ENCODE measurements around the gene MMRN2. TPM values are rescaled to one million over a fixed set of nuclear protein-coding genes. Genes with fewer than 3 reads are reported as not detected.

Gene MMRN2
- total and polyA plus RNA-seq, 8 donors: 1.00 to 40.0 (median 5.7) TPM

GRCh38 chr10:86918022-86918471 is 39.4 kb downstream of the MMRN2 start:
- WGBS, 5 donors: 50 to 68% (median 64%) methylated on average over 5 of the region's 5 CpGs
- Histone ChIP-seq H3K9me3 (no peaks in the 10 kb centered on the region), H3K4me3 (no peak overlapping the region), H3K36me3 (peaks cover 18 to 96% (median 85%) of the 10 kb centered on the region in 4 donors), H3K27ac (peak overlapping the region in 3 of 5 donors; percentile 13 to 65 (median 60)), H3K4me1 (no peaks in the 10 kb centered on the region), H3K27me3 (no peaks in the 10 kb centered on the region)
- intact Hi-C loops (cut with DNase I; ENCODE audit: low total_unique reads): no loop called here
- TF ChIP-seq, protein P1, sequence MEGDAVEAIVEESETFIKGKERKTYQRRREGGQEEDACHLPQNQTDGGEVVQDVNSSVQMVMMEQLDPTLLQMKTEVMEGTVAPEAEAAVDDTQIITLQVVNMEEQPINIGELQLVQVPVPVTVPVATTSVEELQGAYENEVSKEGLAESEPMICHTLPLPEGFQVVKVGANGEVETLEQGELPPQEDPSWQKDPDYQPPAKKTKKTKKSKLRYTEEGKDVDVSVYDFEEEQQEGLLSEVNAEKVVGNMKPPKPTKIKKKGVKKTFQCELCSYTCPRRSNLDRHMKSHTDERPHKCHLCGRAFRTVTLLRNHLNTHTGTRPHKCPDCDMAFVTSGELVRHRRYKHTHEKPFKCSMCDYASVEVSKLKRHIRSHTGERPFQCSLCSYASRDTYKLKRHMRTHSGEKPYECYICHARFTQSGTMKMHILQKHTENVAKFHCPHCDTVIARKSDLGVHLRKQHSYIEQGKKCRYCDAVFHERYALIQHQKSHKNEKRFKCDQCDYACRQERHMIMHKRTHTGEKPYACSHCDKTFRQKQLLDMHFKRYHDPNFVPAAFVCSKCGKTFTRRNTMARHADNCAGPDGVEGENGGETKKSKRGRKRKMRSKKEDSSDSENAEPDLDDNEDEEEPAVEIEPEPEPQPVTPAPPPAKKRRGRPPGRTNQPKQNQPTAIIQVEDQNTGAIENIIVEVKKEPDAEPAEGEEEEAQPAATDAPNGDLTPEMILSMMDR (IDR thresholded peaks at IDR 0.05): no peak
- TF ChIP-seq POLR2A (IDR thresholded peaks at IDR 0.05) (no peak), POLR2AphosphoS5 (IDR thresholded peaks at IDR 0.05) (no peak), EP300 (IDR thresholded peaks at IDR 0.05) (no peak)
- DNase-seq: no peak

GRCh38 chr10:86914734-86915133 is 42.7 kb downstream of the MMRN2 start:
- Histone ChIP-seq H3K27ac (no peak overlapping the region), H3K4me1 (no peaks in the 10 kb centered on the region), H3K36me3 (peaks cover 4 to 73% (median 67%) of the 10 kb centered on the region in 4 donors), H3K9me3 (no peaks in the 10 kb centered on the region), H3K4me3 (no peak overlapping the region), H3K27me3 (no peaks in the 10 kb centered on the region)
- intact Hi-C loops (cut with DNase I; ENCODE audit: low total_unique reads): no loop called here
- TF ChIP-seq POLR2A (IDR thresholded peaks at IDR 0.05): no peak
- no peak for TF ChIP-seq POLR2AphosphoS5 (IDR thresholded peaks at IDR 0.05)
- TF ChIP-seq, protein P1 (IDR thresholded peaks at IDR 0.05): no peak
- no peak for TF ChIP-seq EP300 (IDR thresholded peaks at IDR 0.05)
- WGBS, 5 donors: 55 to 68% (median 63%) methylated on average over 1 of the region's 1 CpG
- no peak for DNase-seq

DNA sequence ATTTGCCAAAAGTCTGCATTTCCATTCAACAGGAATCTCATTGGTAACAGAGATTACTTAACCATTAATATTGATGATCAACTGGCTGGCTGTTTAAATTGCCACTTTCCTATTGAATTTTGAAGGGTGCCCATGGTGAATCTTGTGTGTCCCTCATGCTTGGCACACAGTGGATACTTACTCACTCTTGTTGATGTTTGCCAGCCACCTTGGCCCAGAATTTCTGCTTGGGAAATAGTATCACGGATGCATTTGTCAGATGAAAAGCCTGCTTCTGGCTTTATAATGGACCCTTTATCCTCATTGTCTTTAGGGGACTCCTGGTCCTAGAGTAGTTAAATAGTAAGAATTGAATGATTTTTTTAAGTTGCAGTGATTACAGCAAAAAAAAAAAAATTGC is 52.0 kb downstream of the MMRN2 start:
- Histone ChIP-seq H3K27ac (no peak overlapping the region), H3K27me3 (no peaks in the 10 kb centered on the region), H3K4me1 (peaks cover 0 to 13% (median 9%) of the 10 kb centered on the region in 4 donors), H3K36me3 (peaks cover 0 to 67% (median 55%) of the 10 kb centered on the region in 4 donors), H3K4me3 (no peak overlapping the region), H3K9me3 (no peaks in the 10 kb centered on the region)
- no peak for DNase-seq
- intact Hi-C loops (cut with DNase I; ENCODE audit: low total_unique reads): no loop called here
- 71 to 93% (median 85%) methylated on average over 1 of the region's 1 CpG for WGBS, 5 donors
- TF ChIP-seq POLR2A (IDR thresholded peaks at IDR 0.05): no peak
- no peak for TF ChIP-seq EP300 (IDR thresholded peaks at IDR 0.05)
- TF ChIP-seq, protein P1 (IDR thresholded peaks at IDR 0.05): no peak
- no peak for TF ChIP-seq POLR2AphosphoS5 (IDR thresholded peaks at IDR 0.05)

DNA sequence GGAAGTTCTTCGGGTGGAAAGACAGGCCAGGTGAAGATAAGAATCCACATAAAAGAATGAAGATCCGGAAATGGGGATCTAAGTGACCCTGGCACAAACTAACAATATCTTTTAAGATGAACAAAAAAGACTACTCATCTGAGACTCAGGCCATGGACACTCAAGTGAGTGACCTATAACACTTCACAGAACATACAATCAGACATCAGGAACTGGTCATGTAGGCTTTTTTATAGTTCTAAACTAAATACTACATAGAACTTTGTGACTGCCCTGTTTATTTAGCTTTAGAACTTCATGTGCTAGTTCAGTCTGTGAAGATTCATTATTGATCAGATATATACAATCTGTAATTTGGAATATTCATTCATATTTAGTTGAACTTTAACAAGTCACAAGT is 52.8 kb downstream of the MMRN2 start:
- H3K36me3 ChIP-seq: peaks cover 0 to 67% (median 55%) of the 10 kb centered on the region in 4 donors
- intact Hi-C loops (cut with DNase I; ENCODE audit: low total_unique reads): no loop called here
- TF ChIP-seq POLR2AphosphoS5 (IDR thresholded peaks at IDR 0.05) (no peak), EP300 (IDR thresholded peaks at IDR 0.05) (no peak), POLR2A (IDR thresholded peaks at IDR 0.05) (no peak)
- TF ChIP-seq, protein P1 (IDR thresholded peaks at IDR 0.05): no peak
- H3K9me3 ChIP-seq: no peaks in the 10 kb centered on the region
- peaks cover 0 to 22% (median 11%) of the 10 kb centered on the region in 4 donors for H3K4me1 ChIP-seq
- WGBS, 5 donors: 84 to 90% (median 90%) methylated on average over 2 of the region's 2 CpGs
- no peak overlapping the region for H3K4me3 ChIP-seq
- H3K27ac ChIP-seq: no peak overlapping the region
- no peak for DNase-seq
- H3K27me3 ChIP-seq: no peaks in the 10 kb centered on the region

Measured in stomach (tissue), 9 donors.